Measurements from ENCODE around the gene CACFD1.

CACFD1 gene

DNA sequence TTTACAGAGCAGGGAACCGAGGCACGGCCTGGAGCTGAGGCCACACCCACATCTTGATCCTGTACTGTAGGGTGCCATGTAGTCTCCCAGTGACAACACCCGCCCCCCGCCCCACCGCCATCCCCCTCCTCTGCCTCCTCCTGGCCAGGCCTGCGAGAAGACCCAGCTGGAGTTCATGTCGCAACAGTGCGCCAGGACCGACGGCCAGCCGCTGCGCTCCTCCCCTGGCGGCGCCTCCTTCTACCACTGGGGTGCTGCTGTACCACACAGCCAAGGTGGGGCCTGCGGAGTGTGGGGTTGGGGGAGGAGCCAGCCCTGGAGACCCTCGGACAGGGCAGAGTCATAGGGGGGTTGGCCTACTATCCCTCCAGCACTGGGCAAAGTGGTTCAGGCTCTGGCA lies 23.1 kb upstream of the CACFD1 start:
- H2AK5ac ChIP-seq (ENCODE audit: low read length), result no peak overlapping the region
- no peak overlapping the region for H3K14ac ChIP-seq (ENCODE audit: low read length)
- H2BK12ac ChIP-seq (ENCODE audit: low read length), result no peak overlapping the region
- no peaks in the 10 kb centered on the region for H3K79me1 ChIP-seq (ENCODE audit: low read length)
- H3K4ac ChIP-seq (ENCODE audit: low read depth, low read length), result no peak overlapping the region
- H4K12ac ChIP-seq (ENCODE audit: low read depth, low read length), result no peak overlapping the region
- no peaks in the 10 kb centered on the region for H3K27me3 ChIP-seq (ENCODE audit: insufficient read depth, low read length)
- H3K4me3 ChIP-seq (ENCODE audit: low read depth, low read length), result no peak overlapping the region
- no CpG with 5 or more reads among the region's 16 CpGs for WGBS (ENCODE audit: extremely low coverage, insufficient coverage, insufficient read length)
- no peak overlapping the region for H3K4me2 ChIP-seq (ENCODE audit: low read length)
- H3K27ac ChIP-seq (ENCODE audit: low read depth, low read length), result no peak overlapping the region
- H2BK5ac ChIP-seq (ENCODE audit: low read depth, low read length, poor library complexity), result no peak overlapping the region
- no peak overlapping the region for H4K8ac ChIP-seq (ENCODE audit: low read depth, low read length)
- H4K91ac ChIP-seq (ENCODE audit: low read depth, low read length), result no peak overlapping the region
- no peaks in the 10 kb centered on the region for H3K79me2 ChIP-seq (ENCODE audit: control insufficient read depth, insufficient read depth, low read length, poor library complexity)
- no peaks in the 10 kb centered on the region for H3K9me3 ChIP-seq (ENCODE audit: insufficient read depth, low read depth, low read length)
- H3K23ac ChIP-seq (ENCODE audit: low read length), result no peak overlapping the region
- H3K9ac ChIP-seq (ENCODE audit: low read length), result no peak overlapping the region
- no peak overlapping the region for H2BK120ac ChIP-seq (ENCODE audit: insufficient read depth, low read length, poor library complexity)
- H3K36me3 ChIP-seq (ENCODE audit: control insufficient read depth in 1 of 2, insufficient read depth in 2 of 2, low read length in 2 of 2), result no peaks in the 10 kb centered on the region
- DNase-seq, result no peak
- H3K4me1 ChIP-seq (ENCODE audit: control insufficient read depth in 1 of 2, insufficient read depth in 2 of 2, low read length in 2 of 2), result no peaks in the 10 kb centered on the region
- H2AFZ ChIP-seq (ENCODE audit: insufficient read depth, low read length, poor library complexity), result no peak overlapping the region
- H3K18ac ChIP-seq (ENCODE audit: low read length), result no peak overlapping the region

DNA sequence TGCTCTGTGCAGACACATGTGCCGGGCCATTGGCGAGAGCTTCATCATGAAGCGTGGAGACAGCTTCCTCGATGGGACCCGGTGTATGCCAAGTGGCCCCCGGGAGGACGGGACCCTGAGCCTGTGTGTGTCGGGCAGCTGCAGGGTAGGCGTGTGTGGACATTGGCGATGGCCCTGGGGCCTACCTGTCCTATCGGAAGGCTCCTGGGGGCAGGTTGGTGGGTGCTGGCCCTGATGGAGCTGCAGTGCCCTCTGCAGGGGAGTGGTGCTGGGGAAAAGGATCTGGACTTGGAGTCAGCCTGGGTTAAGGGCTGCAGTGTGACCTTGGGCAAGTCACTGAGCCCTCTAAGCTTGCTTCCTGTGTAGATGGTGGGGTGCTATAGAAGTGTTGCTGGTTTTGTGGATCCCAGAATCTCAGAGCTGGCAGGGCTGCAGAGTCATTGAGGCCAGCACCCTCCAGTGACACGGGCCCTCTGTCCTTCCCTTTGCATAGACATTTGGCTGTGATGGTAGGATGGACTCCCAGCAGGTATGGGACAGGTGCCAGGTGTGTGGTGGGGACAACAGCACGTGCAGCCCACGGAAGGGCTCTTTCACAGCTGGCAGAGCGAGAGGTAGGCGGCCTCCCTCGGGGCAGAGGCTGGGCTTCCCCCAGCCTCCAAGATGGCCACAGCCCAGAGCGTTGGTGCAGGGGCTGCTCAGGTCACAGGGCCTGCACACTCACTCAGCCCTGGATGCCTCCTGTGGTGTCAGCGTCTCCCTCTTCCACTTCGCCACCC lies 21.8 kb upstream of the CACFD1 start:
- H3K4me2 ChIP-seq (ENCODE audit: low read length), result no peak overlapping the region
- no peak overlapping the region for H4K8ac ChIP-seq (ENCODE audit: low read depth, low read length)
- no peak for DNase-seq
- WGBS (ENCODE audit: extremely low coverage, insufficient coverage, insufficient read length), result no CpG with 5 or more reads among the region's 20 CpGs
- no peak overlapping the region for H3K4ac ChIP-seq (ENCODE audit: low read depth, low read length)
- no peak overlapping the region for H4K12ac ChIP-seq (ENCODE audit: low read depth, low read length)
- H2AK5ac ChIP-seq (ENCODE audit: low read length), result no peak overlapping the region
- H3K18ac ChIP-seq (ENCODE audit: low read length), result no peak overlapping the region
- no peak overlapping the region for H2BK120ac ChIP-seq (ENCODE audit: insufficient read depth, low read length, poor library complexity)
- H2BK5ac ChIP-seq (ENCODE audit: low read depth, low read length, poor library complexity), result no peak overlapping the region
- no peak overlapping the region for H3K4me3 ChIP-seq (ENCODE audit: low read depth, low read length)
- no peak overlapping the region for H2BK12ac ChIP-seq (ENCODE audit: low read length)
- H3K23ac ChIP-seq (ENCODE audit: low read length), result no peak overlapping the region
- H3K9ac ChIP-seq (ENCODE audit: low read length), result no peak overlapping the region
- no peak overlapping the region for H3K14ac ChIP-seq (ENCODE audit: low read length)
- H3K27ac ChIP-seq (ENCODE audit: low read depth, low read length), result no peak overlapping the region
- no peaks in the 10 kb centered on the region for H3K79me2 ChIP-seq (ENCODE audit: control insufficient read depth, insufficient read depth, low read length, poor library complexity)
- H3K27me3 ChIP-seq (ENCODE audit: insufficient read depth, low read length), result no peaks in the 10 kb centered on the region
- no peaks in the 10 kb centered on the region for H3K4me1 ChIP-seq (ENCODE audit: control insufficient read depth in 1 of 2, insufficient read depth in 2 of 2, low read length in 2 of 2)
- no peaks in the 10 kb centered on the region for H3K79me1 ChIP-seq (ENCODE audit: low read length)
- H3K36me3 ChIP-seq (ENCODE audit: control insufficient read depth in 1 of 2, insufficient read depth in 2 of 2, low read length in 2 of 2), result no peaks in the 10 kb centered on the region
- H3K9me3 ChIP-seq (ENCODE audit: insufficient read depth, low read depth, low read length), result no peaks in the 10 kb centered on the region
- H4K91ac ChIP-seq (ENCODE audit: low read depth, low read length), result no peak overlapping the region
- no peak overlapping the region for H2AFZ ChIP-seq (ENCODE audit: insufficient read depth, low read length, poor library complexity)

DNA sequence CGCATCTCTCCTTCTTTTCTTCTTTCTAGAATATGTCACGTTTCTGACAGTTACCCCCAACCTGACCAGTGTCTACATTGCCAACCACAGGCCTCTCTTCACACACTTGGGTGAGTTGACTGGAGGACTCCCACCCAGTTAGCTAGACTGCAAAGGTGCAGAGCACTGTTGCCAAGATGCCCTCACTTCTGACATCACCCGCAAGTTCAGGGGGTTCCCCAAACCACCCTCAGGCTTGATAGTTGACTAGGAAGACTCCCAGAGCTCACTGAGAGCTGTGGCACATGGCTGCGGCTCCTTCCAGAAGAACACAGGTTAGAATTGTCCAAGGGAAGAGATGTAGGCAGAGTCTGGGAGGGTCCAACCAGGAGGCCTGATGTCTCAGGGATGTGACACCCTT lies 20.4 kb upstream of the CACFD1 start:
- WGBS (ENCODE audit: extremely low coverage, insufficient coverage, insufficient read length), result no CpG with 5 or more reads among the region's 4 CpGs
- H3K36me3 ChIP-seq (ENCODE audit: control insufficient read depth in 1 of 2, insufficient read depth in 2 of 2, low read length in 2 of 2), result no peaks in the 10 kb centered on the region

DNA sequence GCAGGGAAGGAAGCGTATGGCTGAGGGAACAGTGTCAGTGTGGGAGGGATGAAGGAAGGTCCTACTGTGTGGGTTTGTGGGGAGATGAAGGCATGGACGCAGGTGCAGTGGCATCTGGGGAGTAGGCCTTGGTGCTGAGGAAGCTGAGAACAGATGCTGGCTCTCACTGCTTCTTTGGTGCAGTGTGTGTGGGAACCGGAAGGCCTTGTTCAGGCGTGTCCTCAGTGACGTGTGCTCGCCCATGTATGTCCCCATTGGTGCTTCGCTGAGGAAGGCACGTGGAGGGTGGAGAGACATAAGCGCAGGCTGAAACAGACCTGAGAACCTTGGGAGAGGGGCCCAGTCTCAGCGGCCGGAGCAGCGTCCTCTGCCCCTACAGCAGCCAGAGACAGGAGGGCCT lies 18.9 kb upstream of the CACFD1 start:
- no peaks in the 10 kb centered on the region for H3K9me3 ChIP-seq (ENCODE audit: insufficient read depth, low read depth, low read length)
- no peak overlapping the region for H2AK5ac ChIP-seq (ENCODE audit: low read length)
- no peak overlapping the region for H3K18ac ChIP-seq (ENCODE audit: low read length)
- no peak overlapping the region for H3K9ac ChIP-seq (ENCODE audit: low read length)
- no peaks in the 10 kb centered on the region for H3K79me2 ChIP-seq (ENCODE audit: control insufficient read depth, insufficient read depth, low read length, poor library complexity)
- no peaks in the 10 kb centered on the region for H3K4me1 ChIP-seq (ENCODE audit: control insufficient read depth in 1 of 2, insufficient read depth in 2 of 2, low read length in 2 of 2)
- H2AFZ ChIP-seq (ENCODE audit: insufficient read depth, low read length, poor library complexity), result no peak overlapping the region
- no peaks in the 10 kb centered on the region for H3K27me3 ChIP-seq (ENCODE audit: insufficient read depth, low read length)
- H4K8ac ChIP-seq (ENCODE audit: low read depth, low read length), result no peak overlapping the region
- H4K12ac ChIP-seq (ENCODE audit: low read depth, low read length), result no peak overlapping the region
- no peak for DNase-seq
- WGBS (ENCODE audit: extremely low coverage, insufficient coverage, insufficient read length), result no CpG with 5 or more reads among the region's 12 CpGs
- no peak overlapping the region for H3K4me2 ChIP-seq (ENCODE audit: low read length)
- no peak overlapping the region for H3K4ac ChIP-seq (ENCODE audit: low read depth, low read length)
- no peaks in the 10 kb centered on the region for H3K79me1 ChIP-seq (ENCODE audit: low read length)
- no peak overlapping the region for H3K23ac ChIP-seq (ENCODE audit: low read length)
- H2BK5ac ChIP-seq (ENCODE audit: low read depth, low read length, poor library complexity), result no peak overlapping the region
- H3K14ac ChIP-seq (ENCODE audit: low read length), result no peak overlapping the region
- H4K91ac ChIP-seq (ENCODE audit: low read depth, low read length), result no peak overlapping the region
- no peak overlapping the region for H2BK12ac ChIP-seq (ENCODE audit: low read length)
- H3K36me3 ChIP-seq (ENCODE audit: control insufficient read depth in 1 of 2, insufficient read depth in 2 of 2, low read length in 2 of 2), result no peaks in the 10 kb centered on the region
- no peak overlapping the region for H3K4me3 ChIP-seq (ENCODE audit: low read depth, low read length)
- H3K27ac ChIP-seq (ENCODE audit: low read depth, low read length), result no peak overlapping the region
- no peak overlapping the region for H2BK120ac ChIP-seq (ENCODE audit: insufficient read depth, low read length, poor library complexity)

More for the DNA sequence above, 20.4 kb upstream of the CACFD1 start:
- no peak overlapping the region for H2AK5ac ChIP-seq (ENCODE audit: low read length)
- H3K79me2 ChIP-seq (ENCODE audit: control insufficient read depth, insufficient read depth, low read length, poor library complexity), result no peaks in the 10 kb centered on the region
- H4K91ac ChIP-seq (ENCODE audit: low read depth, low read length), result no peak overlapping the region
- no peaks in the 10 kb centered on the region for H3K79me1 ChIP-seq (ENCODE audit: low read length)
- H3K14ac ChIP-seq (ENCODE audit: low read length), result no peak overlapping the region
- no peak overlapping the region for H4K12ac ChIP-seq (ENCODE audit: low read depth, low read length)
- H3K4me3 ChIP-seq (ENCODE audit: low read depth, low read length), result no peak overlapping the region
- no peak overlapping the region for H3K23ac ChIP-seq (ENCODE audit: low read length)
- H3K9me3 ChIP-seq (ENCODE audit: insufficient read depth, low read depth, low read length), result no peaks in the 10 kb centered on the region
- no peak overlapping the region for H2BK12ac ChIP-seq (ENCODE audit: low read length)
- no peak overlapping the region for H3K9ac ChIP-seq (ENCODE audit: low read length)
- H4K8ac ChIP-seq (ENCODE audit: low read depth, low read length), result no peak overlapping the region
- no peak overlapping the region for H3K27ac ChIP-seq (ENCODE audit: low read depth, low read length)
- no peaks in the 10 kb centered on the region for H3K4me1 ChIP-seq (ENCODE audit: control insufficient read depth in 1 of 2, insufficient read depth in 2 of 2, low read length in 2 of 2)
- H3K18ac ChIP-seq (ENCODE audit: low read length), result no peak overlapping the region
- H2BK5ac ChIP-seq (ENCODE audit: low read depth, low read length, poor library complexity), result no peak overlapping the region
- no peak overlapping the region for H2AFZ ChIP-seq (ENCODE audit: insufficient read depth, low read length, poor library complexity)
- no peak overlapping the region for H2BK120ac ChIP-seq (ENCODE audit: insufficient read depth, low read length, poor library complexity)
- H3K4me2 ChIP-seq (ENCODE audit: low read length), result no peak overlapping the region
- H3K27me3 ChIP-seq (ENCODE audit: insufficient read depth, low read length), result no peaks in the 10 kb centered on the region
- no peak for DNase-seq
- no peak overlapping the region for H3K4ac ChIP-seq (ENCODE audit: low read depth, low read length)
